Caco-2 (cell line): Measurements from ENCODE around the gene AURKA. TPM values are rescaled to one million over a fixed set of nuclear protein-coding genes. Genes with fewer than 3 reads are reported as not detected.

Experiments used
- BruUV-seq: library from RNA; stranded (reverse); fragments of 400-500 nt; replicated peaks from 2 replicates; lab custom pipeline; 2021; lab: Mats Ljungman, UMichigan
- CTCF ChIA-PET: fragments of 300-600 bp; sonication (Branson Sonifier 250); formaldehyde crosslinking; loops from one replicate; lab custom pipeline; 2022; ENCODE audit warnings: antibody characterized with exemption; lab: Charles Lee
- POLR2A ChIA-PET: fragments of 300-600 bp; sonication (Branson Sonifier 250); formaldehyde crosslinking; loops from one replicate; lab custom pipeline; 2022; ENCODE audit warnings: antibody characterized with exemption; lab: Charles Lee
- DNase-seq, 2 experiments: peaks; one replicate each; pipeline versions ENCODE4 v3.0.0 to v3.0.0-alpha.2; 2020 to 2022
- H3K27me3 ChIP-seq: replicated peaks from 2 replicates; pipeline ENCODE4 v1.6.0; 2011; ENCODE audit warnings: low read length; ENCODE audit not compliant: control insufficient read depth, insufficient read depth
- H3K36me3 ChIP-seq: 2 replicates; pipeline ENCODE4 v1.5.1; 2011; ENCODE audit warnings: low read length; ENCODE audit not compliant: control insufficient read depth, insufficient read depth
- H3K4me1 ChIP-seq: fragments of 250-450 bp; sonication (Bioruptor Pico); 2 replicates; pipeline ENCODE4 v1.5.1; 2020; ENCODE audit warnings: mild to moderate bottlenecking
- H3K4me3 ChIP-seq: 2 replicates; pipeline ENCODE4 v1.5.1; 2011; ENCODE audit warnings: low read depth, mild to moderate bottlenecking, control low read depth, low read length
- H3K9me3 ChIP-seq: fragments of 250-450 bp; sonication (Bioruptor Pico); 2 replicates; pipeline ENCODE4 v1.5.1; 2020; ENCODE audit warnings: mild to moderate bottlenecking, moderate library complexity
- H3K27ac Mint-ChIP-seq: one replicate; pipeline ENCODE4 v1.8.0; 2022; ENCODE audit warnings: mixed read lengths; ENCODE audit not compliant: unreplicated experiment
- H3K27me3 Mint-ChIP-seq: one replicate; pipeline ENCODE4 v1.8.0; 2022; ENCODE audit warnings: mixed read lengths; ENCODE audit not compliant: insufficient read depth, unreplicated experiment
- H3K36me3 Mint-ChIP-seq: one replicate; pipeline ENCODE4 v1.8.0; 2022; ENCODE audit warnings: mild to moderate bottlenecking, mixed read lengths; ENCODE audit not compliant: insufficient read depth, unreplicated experiment
- H3K4me1 Mint-ChIP-seq: one replicate; pipeline ENCODE4 v1.8.0; 2022; ENCODE audit warnings: low read depth, mixed read lengths; ENCODE audit not compliant: unreplicated experiment
- H3K4me3 Mint-ChIP-seq: one replicate; pipeline ENCODE4 v1.8.0; 2022; ENCODE audit warnings: mild to moderate bottlenecking, moderate library complexity, mixed read lengths; ENCODE audit not compliant: unreplicated experiment
- H3K9me3 Mint-ChIP-seq: one replicate; pipeline ENCODE4 v1.8.0; 2022; ENCODE audit warnings: mixed read lengths; ENCODE audit not compliant: unreplicated experiment
- intact Hi-C: fragments of 100-400 bp; cut with micrococcal nuclease; formaldehyde crosslinking; loops from one replicate; pipeline ENCODE4 v1.10.0; 2022; ENCODE audit not compliant: unreplicated experiment
- total RNA-seq: library from RNA; stranded (reverse); gene quantifications from 2 replicates; pipeline ENCODE4 v1.2.3, GENCODE V29; 2022
- TF ChIP-seq, protein P1 (sequence below), 2 experiments: fragments of 200-600 bp in 1 of 2; IDR thresholded peaks; 1 replicate in 1 of 2; 2 replicates in 1 of 2; pipeline versions ENCODE4 v1.5.1 to v1.8.0; 2011 to 2022; ENCODE audit warnings: antibody characterized with exemption in 1 of 2, control low read depth in 1 of 2, inconsistent platforms in 1 of 2, low read depth in 1 of 2, low read length in 1 of 2, mild to moderate bottlenecking in 1 of 2, moderate library complexity in 1 of 2; ENCODE audit not compliant: insufficient read depth in 1 of 2, severe bottlenecking in 1 of 2, unreplicated experiment in 1 of 2

The AURKA gene
- total RNA-seq, 1 experiment from 2014 or later, result 233 TPM

DNA sequence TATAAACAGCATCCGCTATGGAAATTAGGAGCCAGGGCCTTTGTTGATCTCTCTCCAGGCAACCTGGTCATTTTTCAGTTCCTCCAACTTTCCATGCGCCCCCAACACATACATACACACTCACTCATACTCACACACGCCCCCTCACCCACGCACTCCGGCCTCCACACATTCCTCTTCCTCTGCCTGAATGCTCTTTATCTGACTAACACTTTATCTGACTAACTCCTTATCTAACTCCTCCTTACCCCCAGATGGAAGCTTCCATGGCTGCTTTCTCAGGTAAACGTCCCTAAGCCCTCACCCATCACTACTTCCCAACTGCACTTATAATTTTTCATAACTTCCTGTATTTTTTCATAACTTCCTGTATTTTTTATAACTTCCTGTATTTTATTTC is 37.5 kb upstream of the AURKA start:
- H3K9me3 ChIP-seq, result no peaks in the 10 kb centered on the region; the same call in 1 of the 2 replicates
- no TSS peak for BruUV-seq
- Mint-ChIP-seq H3K27ac (no peak overlapping the region), H3K36me3 (no peaks in the 10 kb centered on the region), H3K4me3 (no peak overlapping the region), H3K9me3 (no peaks in the 10 kb centered on the region), H3K27me3 (no peaks in the 10 kb centered on the region), H3K4me1 (peaks cover 23% of the 10 kb centered on the region)
- ChIA-PET CTCF (no interaction called here), POLR2A (no interaction called here)
- DNase-seq, result no peak
- H3K36me3 ChIP-seq, result no peaks in the 10 kb centered on the region
- TF ChIP-seq, protein P1, sequence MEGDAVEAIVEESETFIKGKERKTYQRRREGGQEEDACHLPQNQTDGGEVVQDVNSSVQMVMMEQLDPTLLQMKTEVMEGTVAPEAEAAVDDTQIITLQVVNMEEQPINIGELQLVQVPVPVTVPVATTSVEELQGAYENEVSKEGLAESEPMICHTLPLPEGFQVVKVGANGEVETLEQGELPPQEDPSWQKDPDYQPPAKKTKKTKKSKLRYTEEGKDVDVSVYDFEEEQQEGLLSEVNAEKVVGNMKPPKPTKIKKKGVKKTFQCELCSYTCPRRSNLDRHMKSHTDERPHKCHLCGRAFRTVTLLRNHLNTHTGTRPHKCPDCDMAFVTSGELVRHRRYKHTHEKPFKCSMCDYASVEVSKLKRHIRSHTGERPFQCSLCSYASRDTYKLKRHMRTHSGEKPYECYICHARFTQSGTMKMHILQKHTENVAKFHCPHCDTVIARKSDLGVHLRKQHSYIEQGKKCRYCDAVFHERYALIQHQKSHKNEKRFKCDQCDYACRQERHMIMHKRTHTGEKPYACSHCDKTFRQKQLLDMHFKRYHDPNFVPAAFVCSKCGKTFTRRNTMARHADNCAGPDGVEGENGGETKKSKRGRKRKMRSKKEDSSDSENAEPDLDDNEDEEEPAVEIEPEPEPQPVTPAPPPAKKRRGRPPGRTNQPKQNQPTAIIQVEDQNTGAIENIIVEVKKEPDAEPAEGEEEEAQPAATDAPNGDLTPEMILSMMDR (IDR thresholded peaks at IDR 0.05; ENCODE audit: insufficient read depth in 1 of 2, low read depth in 1 of 2, low read length in 1 of 2, severe bottlenecking in 1 of 2, unreplicated experiment in 1 of 2), result no peak
- H3K4me1 ChIP-seq, result peaks cover 11% of the 10 kb centered on the region
- H3K27me3 ChIP-seq, result no peaks in the 10 kb centered on the region
- H3K4me3 ChIP-seq, result no peak overlapping the region
- intact Hi-C loops, result no loop called here

DNA sequence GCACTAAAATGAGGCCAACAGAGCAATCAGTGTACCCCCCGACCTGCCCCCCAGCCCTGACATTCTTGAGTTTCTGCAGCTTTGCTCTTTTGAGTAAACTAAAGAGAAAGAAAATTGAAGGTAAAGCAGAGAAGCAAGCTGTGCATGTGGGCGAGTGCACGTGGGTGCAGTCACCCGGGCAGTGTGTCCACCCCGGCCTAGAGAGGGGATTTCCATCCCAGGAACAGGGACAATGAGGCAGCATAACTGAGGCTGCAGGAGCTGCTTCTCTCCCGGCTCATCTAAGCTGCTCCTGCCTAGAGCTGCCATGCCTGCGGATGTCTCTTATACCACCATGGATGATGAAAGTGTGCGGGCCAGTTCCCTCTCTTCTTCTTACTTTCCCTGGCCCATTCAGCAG is 36.9 kb upstream of the AURKA start:
- Histone ChIP-seq H3K9me3 (no peaks in the 10 kb centered on the region; the same call in 1 of the 2 replicates), H3K4me1 (peaks cover 11% of the 10 kb centered on the region), H3K27me3 (no peaks in the 10 kb centered on the region), H3K36me3 (no peaks in the 10 kb centered on the region), H3K4me3 (no peak overlapping the region)
- TF ChIP-seq, protein P1 (IDR thresholded peaks at IDR 0.05; ENCODE audit: insufficient read depth in 1 of 2, low read depth in 1 of 2, low read length in 1 of 2, severe bottlenecking in 1 of 2, unreplicated experiment in 1 of 2), result no peak
- Mint-ChIP-seq H3K27ac (no peak overlapping the region), H3K4me3 (no peak overlapping the region), H3K27me3 (no peaks in the 10 kb centered on the region), H3K36me3 (no peaks in the 10 kb centered on the region), H3K4me1 (peaks cover 25% of the 10 kb centered on the region), H3K9me3 (no peaks in the 10 kb centered on the region)
- intact Hi-C loops, result no loop called here
- POLR2A ChIA-PET, result no interaction called here
- no peak for DNase-seq
- BruUV-seq, result no TSS peak
- CTCF ChIA-PET, result interaction anchor here (1.3 kb wide), 1 partner anchor 37 kb away, joined by 3 read pairs; the partner anchor contains the start of gene AURKA

DNA sequence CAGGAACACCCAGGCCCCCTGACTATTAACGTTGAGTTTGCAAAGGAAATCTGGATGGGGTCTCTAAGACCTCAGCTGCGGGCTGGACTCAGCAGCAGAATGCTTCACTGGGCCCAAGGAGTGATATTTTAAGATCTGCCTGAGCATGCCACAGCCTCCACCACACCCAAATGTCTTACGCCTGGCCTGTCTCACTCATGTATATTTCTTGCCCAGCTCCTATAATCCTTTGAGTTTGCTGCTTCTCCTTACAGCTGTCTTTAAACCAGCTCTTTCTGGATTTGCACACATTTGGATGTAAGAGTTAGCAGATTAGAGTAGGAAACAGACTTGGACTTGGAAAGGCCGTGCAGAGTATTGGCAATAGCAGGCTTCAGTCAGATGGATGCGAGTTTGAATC is 36.4 kb upstream of the AURKA start:
- intact Hi-C loops, result no loop called here
- H3K4me1 Mint-ChIP-seq, result peaks cover 25% of the 10 kb centered on the region
- Histone ChIP-seq H3K36me3 (no peaks in the 10 kb centered on the region), H3K9me3 (no peaks in the 10 kb centered on the region; the same call in 1 of the 2 replicates), H3K4me3 (no peak overlapping the region), H3K4me1 (peaks cover 11% of the 10 kb centered on the region), H3K27me3 (no peaks in the 10 kb centered on the region)
- H3K36me3 Mint-ChIP-seq, result no peaks in the 10 kb centered on the region
- DNase-seq, result no peak
- H3K27me3 Mint-ChIP-seq, result no peaks in the 10 kb centered on the region
- ChIA-PET CTCF (interaction anchor here (1.3 kb wide), 1 partner anchor 37 kb away, joined by 3 read pairs; the partner anchor contains the start of gene AURKA), POLR2A (no interaction called here)
- TF ChIP-seq, protein P1 (IDR thresholded peaks at IDR 0.05; ENCODE audit: insufficient read depth in 1 of 2, low read depth in 1 of 2, low read length in 1 of 2, severe bottlenecking in 1 of 2, unreplicated experiment in 1 of 2), result no peak
- H3K4me3 Mint-ChIP-seq, result no peak overlapping the region
- H3K27ac Mint-ChIP-seq, result no peak overlapping the region
- no peaks in the 10 kb centered on the region for H3K9me3 Mint-ChIP-seq
- BruUV-seq, result no TSS peak
